Thyroid gland (tissue), 4 donors: Measurements from ENCODE around the gene ACOT8.

Experiments used
- POLR2A ChIP-seq, 2 donors: fragments of 450-650 bp; IDR thresholded peaks; one replicate each; pipeline ENCODE4 v1.6.1; 2017; ENCODE audit warnings: antibody characterized with exemption in 2 of 2, mild to moderate bottlenecking in 2 of 2, moderate library complexity in 1 of 2
- TF ChIP-seq, protein P1 (sequence below), 6 experiments: fragments of 200-600 bp in 3 of 6; fragments of 450-650 bp in 3 of 6; sonication (generic) in 3 of 6; IDR thresholded peaks; one replicate each; pipeline ENCODE4 v1.5.1; 2016 to 2019; ENCODE audit warnings: antibody characterized with exemption in 6 of 6, mild to moderate bottlenecking in 2 of 6, inconsistent platforms in 1 of 6, moderate library complexity in 1 of 6

DNA sequence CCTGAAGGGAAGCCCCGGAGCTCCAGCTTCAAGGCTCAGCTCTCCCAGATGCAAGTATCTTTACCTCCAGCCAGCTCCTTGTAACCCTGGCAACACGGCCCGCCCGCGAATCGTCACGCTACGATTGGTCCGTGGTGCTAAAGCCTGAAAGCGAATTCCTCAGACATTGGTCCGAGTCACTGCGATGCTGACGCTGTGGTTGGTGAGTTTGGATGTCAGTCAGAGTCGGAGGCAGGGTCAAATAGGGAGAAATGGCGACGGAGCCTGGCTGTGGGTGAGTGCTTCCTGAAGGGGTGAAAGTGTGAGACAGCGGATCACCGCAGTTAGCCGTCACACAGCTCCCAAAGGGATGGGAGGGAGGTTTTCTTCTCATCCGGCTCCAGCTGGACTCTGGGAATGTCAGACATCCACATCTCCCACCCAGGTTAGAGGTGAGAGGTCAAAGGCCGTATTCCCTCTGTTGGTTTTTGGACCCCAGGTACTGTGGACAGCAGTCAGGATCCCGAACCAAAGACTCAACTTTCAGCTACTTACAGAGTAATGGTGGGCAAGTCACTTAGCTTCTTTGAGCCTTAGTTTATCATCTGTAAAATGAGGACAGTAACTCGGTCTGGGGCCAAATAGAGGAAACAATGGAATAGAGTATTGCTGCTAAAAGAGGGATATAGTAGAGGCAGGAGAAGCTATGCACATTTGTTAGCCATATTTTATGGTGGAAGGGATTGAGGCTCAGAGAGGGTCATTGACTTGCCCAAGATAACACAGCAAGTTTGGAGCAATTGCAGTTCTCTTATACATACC is 24.0 kb upstream of the ACOT8 start, which contains the start of gene ZSWIM1:
- TF ChIP-seq POLR2A (IDR thresholded peaks at IDR 0.05), result peak in 1 of 2 donors; percentile 73
- TF ChIP-seq, protein P1, sequence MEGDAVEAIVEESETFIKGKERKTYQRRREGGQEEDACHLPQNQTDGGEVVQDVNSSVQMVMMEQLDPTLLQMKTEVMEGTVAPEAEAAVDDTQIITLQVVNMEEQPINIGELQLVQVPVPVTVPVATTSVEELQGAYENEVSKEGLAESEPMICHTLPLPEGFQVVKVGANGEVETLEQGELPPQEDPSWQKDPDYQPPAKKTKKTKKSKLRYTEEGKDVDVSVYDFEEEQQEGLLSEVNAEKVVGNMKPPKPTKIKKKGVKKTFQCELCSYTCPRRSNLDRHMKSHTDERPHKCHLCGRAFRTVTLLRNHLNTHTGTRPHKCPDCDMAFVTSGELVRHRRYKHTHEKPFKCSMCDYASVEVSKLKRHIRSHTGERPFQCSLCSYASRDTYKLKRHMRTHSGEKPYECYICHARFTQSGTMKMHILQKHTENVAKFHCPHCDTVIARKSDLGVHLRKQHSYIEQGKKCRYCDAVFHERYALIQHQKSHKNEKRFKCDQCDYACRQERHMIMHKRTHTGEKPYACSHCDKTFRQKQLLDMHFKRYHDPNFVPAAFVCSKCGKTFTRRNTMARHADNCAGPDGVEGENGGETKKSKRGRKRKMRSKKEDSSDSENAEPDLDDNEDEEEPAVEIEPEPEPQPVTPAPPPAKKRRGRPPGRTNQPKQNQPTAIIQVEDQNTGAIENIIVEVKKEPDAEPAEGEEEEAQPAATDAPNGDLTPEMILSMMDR (IDR thresholded peaks at IDR 0.05), result no peak
